Uterus (tissue), 2 donors: ENCODE data around the gene ACTL8.

ENCODE experiments used
- CTCF ChIP-seq, 4 experiments: fragments of 200-600 bp in 2 of 4; fragments of 450-650 bp in 2 of 4; sonication (generic) in 2 of 4; IDR thresholded peaks; one replicate each; pipeline ENCODE4 v1.5.1; 2016 to 2019; ENCODE audit warnings: antibody characterized with exemption in 4 of 4, mild to moderate bottlenecking in 2 of 4, moderate library complexity in 1 of 4
- POLR2A ChIP-seq, 2 donors: fragments of 450-650 bp; IDR thresholded peaks; one replicate each; pipeline ENCODE4 v1.6.1; 2016; ENCODE audit warnings: antibody characterized with exemption in 2 of 2, mild to moderate bottlenecking in 1 of 2, moderate library complexity in 1 of 2

- no peak for TF ChIP-seq CTCF (IDR thresholded peaks at IDR 0.05)
- TF ChIP-seq POLR2A (IDR thresholded peaks at IDR 0.05): no peak
These were observed 10.6 kb downstream of the ACTL8 start for GRCh38 chr1:17765444-17766411.
